OCI-LY3 (cell line): ENCODE measurements around the gene GNG13.
"Not testable (repeated sequence)": the region's sequence is repeated elsewhere in the genome, so short reads cannot be mapped to it uniquely, and the experiment has no call there.

Experiments
- CTCF ChIP-seq: fragments of 200-600, 300-600 bp; sonication (generic); IDR thresholded peaks from 2 replicates; pipeline ENCODE4 v1.5.1; 2014; ENCODE audit warnings: antibody characterized with exemption, low read length, low read depth
- EZH2phosphoT487 ChIP-seq: fragments of 200-600 bp; shearing (Covaris generic); IDR thresholded peaks from 2 replicates; pipeline ENCODE4 v1.6.1; 2018; ENCODE audit warnings: antibody characterized with exemption, mixed run types, low read depth

- not testable (repeated sequence) for TF ChIP-seq CTCF, EZH2phosphoT487
These were observed 19.5 kb upstream of the GNG13 start for GRCh38 chr16:820044-820408.
